SKM-1 (cell line): Measurements from ENCODE around the gene MEI1.
A peak's percentile ranks its signal among the peaks of the same experiment; 100 is the strongest.

Experiments
- DNase-seq: peaks from one replicate; lab custom pipeline; 2025; ENCODE audit not compliant: unreplicated experiment; lab: John Stamatoyannopoulos, UW

Gene MEI1

GRCh38 chr22:41816871-41817270 is 117.6 kb downstream of the MEI1 start:
- no peak for DNase-seq

GRCh38 chr22:41818011-41818410 is 118.7 kb downstream of the MEI1 start:
- DNase-seq, result no peak

DNA sequence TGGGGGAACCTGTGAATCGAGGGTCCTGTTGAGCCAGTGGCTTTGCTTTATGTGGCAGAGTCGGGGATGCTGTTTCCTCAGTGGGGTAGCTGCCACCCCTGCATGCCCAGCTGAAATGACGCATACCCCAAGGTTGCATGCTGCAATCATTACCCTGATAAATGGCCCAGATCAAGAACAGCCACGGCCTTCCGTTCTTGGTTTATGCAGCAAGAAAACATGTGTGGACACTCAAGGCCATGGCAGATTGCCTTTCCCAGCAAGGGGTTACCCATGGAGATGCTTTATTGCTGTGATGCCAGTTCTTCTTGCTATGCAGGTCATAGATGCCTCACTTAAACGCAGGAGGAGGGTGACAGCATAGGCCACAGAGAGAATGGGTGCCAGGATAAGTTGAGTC is 119.3 kb downstream of the MEI1 start:
- DNase-seq, result no peak

GRCh38 chr22:41819257-41819656 is 120.0 kb downstream of the MEI1 start:
- no peak for DNase-seq

- no peak for DNase-seq
These were observed 121.1 kb downstream of the MEI1 start for GRCh38 chr22:41820447-41820846.

- DNase-seq, result no peak
These were observed 122.4 kb downstream of the MEI1 start for GRCh38 chr22:41821471-41822316.

GRCh38 chr22:41822317-41823057 is 123.2 kb downstream of the MEI1 start:
- no peak for DNase-seq

- DNase-seq, result no peak
These were observed 124.5 kb downstream of the MEI1 start for GRCh38 chr22:41823797-41824196.

DNA sequence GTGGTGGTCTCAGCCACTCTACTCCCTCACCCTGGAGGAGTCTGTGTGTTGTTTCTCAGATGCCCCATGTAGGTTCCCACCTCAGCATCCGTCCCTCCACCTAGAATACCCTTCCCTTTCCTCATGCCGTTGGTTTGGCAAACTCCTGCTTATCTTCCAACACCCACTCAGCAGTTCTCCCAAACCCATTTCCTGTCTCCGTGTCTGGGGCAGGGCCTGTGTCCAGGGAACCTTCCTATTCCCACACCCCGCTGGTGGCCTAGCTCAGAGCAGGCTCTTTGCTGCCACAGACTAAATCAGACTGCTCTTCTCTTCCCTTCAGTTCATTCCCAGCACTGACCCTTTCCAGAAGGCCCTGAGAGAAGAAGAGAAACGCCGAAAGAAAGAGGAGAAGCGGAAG is 126.1 kb downstream of the MEI1 start:
- no peak for DNase-seq

- DNase-seq, result no peak
These were observed 126.7 kb downstream of the MEI1 start for GRCh38 chr22:41826021-41826420.

DNA sequence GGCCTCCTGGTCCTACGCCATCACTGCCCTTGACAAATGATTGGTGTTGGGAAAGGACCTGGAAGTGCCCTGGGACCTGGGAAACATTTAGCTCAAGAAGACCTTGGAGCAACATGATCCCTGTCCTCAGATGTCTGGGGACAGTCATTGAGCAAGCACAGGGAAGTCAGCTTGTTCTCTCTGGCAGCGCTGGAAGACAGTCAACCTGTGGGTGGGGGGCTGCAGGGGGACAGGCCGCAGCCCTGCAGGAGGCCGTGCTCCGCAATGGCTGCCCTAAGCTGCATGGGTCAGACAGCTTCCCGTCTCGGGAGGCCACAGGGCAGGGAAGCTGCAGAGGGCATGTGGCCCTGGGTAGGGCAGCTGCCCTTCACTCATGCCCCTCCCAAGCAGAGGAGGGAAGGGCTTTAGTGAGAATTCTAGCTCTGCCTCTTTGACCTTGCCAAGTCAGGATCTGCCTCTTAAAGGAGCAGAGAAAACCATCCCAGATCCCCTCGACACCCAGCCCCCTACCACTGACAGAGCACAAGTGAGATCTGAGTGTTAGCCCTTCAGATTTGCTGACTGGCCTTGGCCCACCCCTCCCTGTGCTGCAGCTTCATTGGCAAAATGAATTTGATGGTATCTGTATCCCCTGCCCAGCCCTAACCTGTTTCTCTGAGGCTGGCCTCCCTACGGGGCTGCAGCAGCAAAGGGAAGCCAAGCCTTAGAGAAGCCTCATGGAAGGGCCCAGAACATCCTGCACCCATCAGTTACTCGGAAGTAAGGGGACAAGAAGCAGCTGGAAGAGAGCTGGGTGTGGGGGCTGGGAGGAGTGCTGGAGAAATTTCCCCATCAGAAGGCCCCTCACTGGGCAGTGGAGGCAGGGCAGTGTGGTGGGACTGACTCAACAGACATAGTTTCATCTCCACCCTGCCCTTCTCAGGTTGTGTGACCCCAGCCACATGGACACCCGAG is 127.4 kb downstream of the MEI1 start:
- DNase-seq, result no peak

DNA sequence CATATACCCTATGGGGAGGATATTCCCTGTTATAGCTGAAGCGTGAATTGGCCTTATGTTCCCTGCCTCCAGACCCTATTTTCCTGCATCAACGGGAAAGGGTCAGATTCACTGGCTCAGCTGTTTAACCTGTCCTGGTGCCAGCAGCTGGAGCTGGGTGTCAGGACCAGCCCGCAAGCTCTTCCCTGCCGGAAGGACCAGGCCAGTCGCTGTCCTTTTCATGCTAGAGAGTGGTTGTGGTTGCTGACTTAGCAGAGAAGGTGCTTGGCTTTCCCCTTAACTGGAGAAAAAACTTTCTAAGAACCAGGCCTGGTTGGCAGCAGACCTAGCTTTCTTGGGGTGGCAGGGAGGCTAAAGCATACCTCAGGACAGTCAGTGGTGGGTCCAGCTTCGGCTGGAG is 128.4 kb downstream of the MEI1 start:
- DNase-seq, result no peak

GRCh38 chr22:41828516-41828915 is 129.2 kb downstream of the MEI1 start:
- DNase-seq, result no peak

DNA sequence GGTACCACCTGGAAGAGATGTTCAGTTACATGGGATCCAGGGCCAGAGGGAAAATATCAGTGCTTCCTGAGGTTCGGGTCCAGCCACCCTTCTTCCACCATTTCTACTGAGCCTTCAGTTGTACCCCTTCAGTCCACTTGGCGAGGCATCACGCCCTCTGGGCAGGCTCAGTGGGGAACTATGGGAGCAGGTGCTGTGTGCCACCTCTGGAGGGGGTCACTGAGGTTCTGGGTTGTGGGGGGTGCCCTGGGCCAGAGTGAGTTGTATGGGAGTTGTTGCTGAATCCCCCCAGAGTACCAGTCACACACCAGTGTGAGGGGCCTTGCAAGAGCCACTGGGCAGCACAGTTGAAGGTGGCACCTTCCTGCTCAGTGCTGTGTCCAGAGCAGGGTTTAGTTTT is 130.9 kb downstream of the MEI1 start:
- DNase-seq, result no peak

GRCh38 chr22:41831383-41831782 is 132.1 kb downstream of the MEI1 start:
- no peak for DNase-seq

DNA sequence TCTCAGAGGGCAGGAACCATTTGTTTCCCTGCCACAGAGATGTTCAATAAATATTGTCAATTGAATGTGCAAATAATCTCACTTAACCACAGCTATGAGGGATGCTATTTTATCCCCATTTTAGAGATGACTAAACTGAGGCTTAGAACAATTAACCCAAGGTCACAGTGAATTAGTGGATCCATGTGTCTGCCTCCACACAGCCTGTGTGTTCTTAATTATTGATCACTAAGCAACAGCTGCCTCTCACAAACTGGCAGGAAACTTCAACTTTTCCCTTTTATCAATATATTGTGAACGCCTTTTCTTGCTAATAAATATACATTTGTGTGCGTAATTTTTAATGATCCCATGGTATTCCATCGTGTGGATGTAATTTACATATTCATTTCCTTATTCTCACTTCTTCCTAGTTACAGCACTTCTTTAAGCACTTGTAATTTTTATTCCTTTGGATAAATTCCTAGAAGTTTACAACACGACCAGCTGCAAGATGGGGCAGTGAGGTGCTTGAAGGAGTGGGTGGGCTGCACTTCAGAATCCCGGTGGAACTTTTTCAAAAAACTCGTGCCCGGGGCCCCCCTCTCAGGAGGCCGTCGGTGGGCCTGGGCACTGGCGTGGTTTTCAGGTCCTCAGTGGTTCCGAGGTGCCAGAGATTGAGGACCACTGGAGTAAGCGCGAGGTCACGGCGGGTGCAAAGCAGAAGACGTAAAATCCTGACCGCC is 132.7 kb downstream of the MEI1 start:
- DNase-seq, result no peak

- peak; percentile 98 for DNase-seq
These were observed 133.5 kb downstream of the MEI1 start, which contains the start of gene SREBF2 for GRCh38 chr22:41832553-41833368. TSS of gene SREBF2 (plus strand) at chr22:41833105. CDS start at chr22:41833271, 166 bp downstream.

GRCh38 chr22:41833369-41834004 is 134.2 kb downstream of the MEI1 start:
- DNase-seq, result no peak
